ENCODE results near the gene IDI1. TPM values are rescaled to one million over a fixed set of nuclear protein-coding genes. Genes with fewer than 3 reads are reported as not detected.
"Not testable (repeated sequence)": the region's sequence is repeated elsewhere in the genome, so short reads cannot be mapped to it uniquely, and the experiment has no call there.

IDI1 gene
- total RNA-seq, 2 experiments from 2014 or later = 96.0 to 96.5 TPM

GRCh38 chr10:1044146-1044545, 4.8 kb downstream of the IDI1 start:
- Mint-ChIP-seq H3K9me3 (no peaks in the 10 kb centered on the region), H3K27me3 (no peaks in the 10 kb centered on the region), H3K4me3 (peak overlapping the region; percentile 74), H3K36me3 (ENCODE audit: low read depth) (peaks cover 68% of the 10 kb centered on the region), H3K4me1 (peaks cover 58% of the 10 kb centered on the region), H3K27ac (peak overlapping the region; percentile 91)
- CTCF ChIA-PET = interaction anchor here (1.4 to 2.3 kb wide), 3 partner anchors 9 to 56 kb away, joined by 5 to 8 read pairs (median 5); partner anchors contain the start of genes GTPBP4 and WDR37
- POLR2A ChIA-PET = interaction anchor here (0.8 to 3.9 kb wide), 6 partner anchors 9 to 209 kb away, joined by 3 to 51 read pairs (median 10); partner anchors contain the start of genes GTPBP4, LARP4B and WDR37
- no peak for DNase-seq

GRCh38 chr10:1043532-1043995, 5.4 kb downstream of the IDI1 start:
- Mint-ChIP-seq H3K27me3 (no peaks in the 10 kb centered on the region), H3K4me3 (peak overlapping the region; percentile 74), H3K27ac (peak overlapping the region; percentile 91), H3K4me1 (peaks cover 58% of the 10 kb centered on the region), H3K9me3 (no peaks in the 10 kb centered on the region), H3K36me3 (ENCODE audit: low read depth) (peaks cover 65% of the 10 kb centered on the region)
- peak; percentile 53 for DNase-seq
- ChIA-PET CTCF (interaction anchor here (0.7 to 2.3 kb wide), 3 partner anchors 10 to 55 kb away, joined by 3 to 8 read pairs (median 5); partner anchors contain the start of genes GTPBP4 and WDR37), POLR2A (interaction anchor here (0.8 to 3.9 kb wide), 5 partner anchors 10 to 208 kb away, joined by 3 to 51 read pairs (median 12); partner anchors contain the start of genes GTPBP4, LARP4B and WDR37)

DNA sequence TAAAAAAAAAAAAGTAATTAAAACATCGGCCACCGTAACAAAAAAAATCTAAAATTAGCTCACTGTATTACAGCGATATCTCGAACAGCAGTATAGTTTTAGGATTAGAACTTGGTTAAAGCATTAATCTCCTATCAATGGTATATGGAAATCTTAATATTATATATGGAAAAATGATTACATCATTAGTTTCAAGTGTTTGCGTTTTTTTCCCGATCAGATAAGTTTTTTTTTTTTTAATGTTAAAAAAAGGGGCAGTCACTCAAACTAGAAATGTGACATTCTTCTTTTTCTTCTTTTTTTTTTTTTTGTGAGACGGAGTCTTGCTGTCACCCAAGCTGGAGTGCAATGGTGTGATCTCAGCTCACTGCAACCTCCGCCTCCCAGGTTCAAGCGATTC, 7.4 kb downstream of the IDI1 start:
- POLR2A ChIA-PET = interaction anchor here (0.7 kb wide), 1 partner anchor 14 kb away, joined by 3 read pairs; the partner anchor contains the start of gene WDR37
- Mint-ChIP-seq H3K27me3 (no peaks in the 10 kb centered on the region), H3K27ac (no peak overlapping the region), H3K9me3 (no peaks in the 10 kb centered on the region), H3K36me3 (ENCODE audit: low read depth) (peaks cover 74% of the 10 kb centered on the region), H3K4me3 (no peak overlapping the region), H3K4me1 (peaks cover 64% of the 10 kb centered on the region)
- CTCF ChIA-PET = interaction anchor here (1.1 to 1.6 kb wide), 3 partner anchors 12 to 24 kb away, joined by 3 to 4 read pairs (median 3); no protein-coding TSS in a partner anchor
- DNase-seq = no peak

DNA sequence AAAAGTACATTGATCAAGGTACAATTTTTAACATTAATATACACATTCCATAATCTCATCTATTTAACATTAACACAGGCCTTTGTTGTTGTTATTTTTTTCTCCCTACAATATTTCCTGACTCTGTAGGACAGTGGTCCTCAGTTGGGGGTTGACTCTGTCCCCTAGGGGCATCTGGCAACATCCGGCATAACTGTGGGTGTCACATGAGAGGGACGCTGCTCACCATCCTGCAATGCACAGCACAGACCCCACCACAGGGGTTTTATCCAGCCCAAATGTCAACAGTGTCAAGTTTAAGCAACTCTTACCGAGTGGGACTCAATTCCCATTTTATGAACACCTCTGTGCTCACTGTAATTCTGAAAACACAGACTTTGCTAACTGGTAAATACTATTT, 8.8 kb downstream of the IDI1 start:
- Mint-ChIP-seq H3K9me3 (no peaks in the 10 kb centered on the region), H3K27me3 (no peaks in the 10 kb centered on the region), H3K27ac (no peak overlapping the region), H3K36me3 (ENCODE audit: low read depth) (peaks cover 62% of the 10 kb centered on the region), H3K4me3 (no peak overlapping the region), H3K4me1 (peaks cover 59% of the 10 kb centered on the region)
- ChIA-PET POLR2A (no interaction called here), CTCF (no interaction called here)
- DNase-seq = no peak

DNA sequence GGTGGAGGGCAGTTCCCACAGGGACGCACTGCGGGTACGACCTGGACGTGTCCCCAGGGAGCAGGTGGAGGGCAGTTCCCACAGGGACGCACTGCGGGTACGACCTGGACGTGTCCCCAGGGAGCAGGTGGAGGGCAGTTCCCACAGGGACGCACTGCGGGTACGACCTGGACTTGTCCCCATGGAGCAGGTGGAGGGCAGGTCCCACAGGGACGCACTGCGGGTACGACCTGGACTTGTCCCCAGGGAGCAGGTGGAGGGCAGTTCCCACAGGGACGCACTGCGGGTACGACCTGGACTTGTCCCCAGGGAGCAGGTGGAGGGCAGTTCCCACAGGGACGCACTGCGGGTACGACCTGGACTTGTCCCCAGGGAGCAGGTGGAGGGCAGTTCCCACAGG, 10.2 kb downstream of the IDI1 start:
- H3K27me3 Mint-ChIP-seq, CTCF ChIA-PET, DNase-seq, POLR2A ChIA-PET, H3K27ac Mint-ChIP-seq, H3K9me3 Mint-ChIP-seq, H3K4me3 Mint-ChIP-seq: not testable (repeated sequence)
- peaks cover 45% of the 10 kb centered on the region for H3K4me1 Mint-ChIP-seq
- H3K36me3 Mint-ChIP-seq (ENCODE audit: low read depth) = peaks cover 48% of the 10 kb centered on the region

DNA sequence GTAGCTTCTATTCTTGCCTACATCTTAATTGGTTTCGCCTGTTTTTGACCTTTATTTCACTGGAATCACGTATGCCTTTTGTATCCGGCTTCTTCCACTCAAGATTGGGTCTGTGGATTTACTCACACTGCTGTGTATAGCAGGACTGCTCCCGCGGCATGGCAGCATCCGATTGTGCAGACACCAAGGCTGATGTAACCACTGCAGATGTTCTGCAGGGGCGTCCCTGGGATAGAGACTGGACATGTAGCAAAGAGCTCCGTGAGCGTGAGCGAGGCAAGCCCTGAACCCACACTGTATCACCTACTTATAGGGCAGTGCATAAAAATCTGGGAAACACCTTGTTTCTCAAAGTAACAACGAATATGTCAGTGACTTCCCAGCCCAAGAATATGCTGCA, 11.8 kb downstream of the IDI1 start:
- peaks cover 38% of the 10 kb centered on the region for H3K36me3 Mint-ChIP-seq (ENCODE audit: low read depth)
- no peaks in the 10 kb centered on the region for H3K9me3 Mint-ChIP-seq
- POLR2A ChIA-PET = interaction anchor here (1.2 to 2.6 kb wide), 3 partner anchors 11 to 32 kb away, joined by 3 to 21 read pairs (median 3); partner anchors contain the start of genes IDI1 and IDI2
- DNase-seq = no peak
- H3K27me3 Mint-ChIP-seq = no peaks in the 10 kb centered on the region
- H3K4me1 Mint-ChIP-seq = peaks cover 34% of the 10 kb centered on the region
- H3K4me3 Mint-ChIP-seq = no peak overlapping the region
- CTCF ChIA-PET = no interaction called here
- peak overlapping the region; percentile 8 for H3K27ac Mint-ChIP-seq

- DNase-seq = peak; percentile 35
- no peak overlapping the region for H3K4me3 Mint-ChIP-seq
These were observed 12.6 kb downstream of the IDI1 start for GRCh38 chr10:1036341-1036791.

DNA sequence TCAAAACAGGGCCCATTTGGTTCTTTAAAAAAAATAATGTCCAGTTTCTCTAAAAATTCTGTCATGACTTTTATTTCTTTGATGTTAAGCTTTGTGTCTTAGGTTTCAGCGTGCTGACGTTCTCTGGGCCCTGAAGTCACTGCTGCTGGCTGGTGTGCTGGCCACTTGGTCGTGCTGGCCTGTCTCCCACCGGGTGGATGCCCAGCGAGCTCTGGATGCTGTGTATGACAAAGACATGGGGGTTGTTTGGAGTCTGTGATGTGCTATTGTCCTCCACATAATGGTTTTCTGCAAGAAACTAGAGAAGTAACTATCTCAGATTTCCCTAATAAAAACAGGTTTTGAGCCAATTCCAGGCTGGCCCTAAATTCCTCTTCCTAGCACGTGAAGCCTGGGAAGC, 13.7 kb downstream of the IDI1 start:
- no peaks in the 10 kb centered on the region for H3K9me3 Mint-ChIP-seq
- H3K4me3 Mint-ChIP-seq = no peak overlapping the region
- H3K36me3 Mint-ChIP-seq (ENCODE audit: low read depth) = peaks cover 22% of the 10 kb centered on the region
- peaks cover 24% of the 10 kb centered on the region for H3K4me1 Mint-ChIP-seq
- ChIA-PET CTCF (interaction anchor here (1.2 kb wide), 1 partner anchor 16 kb away, joined by 5 read pairs; no protein-coding TSS in a partner anchor), POLR2A (interaction anchor here (2.6 kb wide), 1 partner anchor 15 kb away, joined by 21 read pairs; the partner anchor contains the start of gene IDI1)
- no peak for DNase-seq
- H3K27me3 Mint-ChIP-seq = no peaks in the 10 kb centered on the region
- no peak overlapping the region for H3K27ac Mint-ChIP-seq

More at GRCh38 chr10:1036341-1036791, 12.6 kb downstream of the IDI1 start:
- Mint-ChIP-seq H3K4me1 (peaks cover 33% of the 10 kb centered on the region), H3K27ac (no peak overlapping the region), H3K9me3 (no peaks in the 10 kb centered on the region), H3K27me3 (no peaks in the 10 kb centered on the region), H3K36me3 (ENCODE audit: low read depth) (peaks cover 33% of the 10 kb centered on the region)
- ChIA-PET POLR2A (interaction anchor here (1.0 to 2.6 kb wide), 4 partner anchors 14 to 106 kb away, joined by 3 to 21 read pairs (median 4); partner anchors contain the start of gene IDI1), CTCF (interaction anchor here (1.2 kb wide), 1 partner anchor 14 kb away, joined by 5 read pairs; no protein-coding TSS in a partner anchor)

- Mint-ChIP-seq H3K36me3 (ENCODE audit: low read depth) (peaks cover 19% of the 10 kb centered on the region), H3K27me3 (no peaks in the 10 kb centered on the region), H3K9me3 (no peaks in the 10 kb centered on the region), H3K4me3 (no peak overlapping the region), H3K4me1 (peaks cover 21% of the 10 kb centered on the region), H3K27ac (no peak overlapping the region)
- ChIA-PET POLR2A (interaction anchor here (2.6 kb wide), 1 partner anchor 15 kb away, joined by 21 read pairs; the partner anchor contains the start of gene IDI1), CTCF (no interaction called here)
- DNase-seq = no peak
These were observed 14.2 kb downstream of the IDI1 start for GRCh38 chr10:1034758-1035157.

DNA sequence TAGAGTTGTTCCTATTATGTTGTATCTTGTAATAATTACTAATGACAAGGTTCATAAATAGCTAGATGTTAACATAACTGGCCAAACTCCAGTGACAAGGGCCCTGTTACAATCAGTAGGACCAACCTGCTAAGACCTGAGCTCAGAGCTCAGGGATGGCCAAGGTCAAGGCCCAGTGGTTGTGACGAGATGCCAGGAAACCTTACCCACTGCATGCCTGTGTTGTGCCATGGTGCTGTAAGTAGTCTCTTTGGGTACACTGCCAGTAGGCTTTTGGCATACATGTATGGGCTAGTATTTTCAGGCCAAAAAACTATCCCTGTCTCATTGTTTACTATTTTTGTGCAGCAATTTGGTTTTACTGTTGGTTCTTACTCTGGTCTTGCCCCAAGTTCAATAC, 15.3 kb downstream of the IDI1 start:
- Mint-ChIP-seq H3K9me3 (no peaks in the 10 kb centered on the region), H3K4me1 (peaks cover 21% of the 10 kb centered on the region), H3K36me3 (ENCODE audit: low read depth) (peaks cover 19% of the 10 kb centered on the region), H3K27me3 (no peaks in the 10 kb centered on the region), H3K4me3 (no peak overlapping the region), H3K27ac (no peak overlapping the region)
- no peak for DNase-seq
- ChIA-PET CTCF (no interaction called here), POLR2A (interaction anchor here (1.1 to 1.5 kb wide), 2 partner anchors 22 to 102 kb away, joined by 3 read pairs; partner anchors contain the start of genes LARP4B and WDR37)

- Mint-ChIP-seq H3K27me3 (no peaks in the 10 kb centered on the region), H3K27ac (no peak overlapping the region), H3K4me3 (no peak overlapping the region), H3K9me3 (no peaks in the 10 kb centered on the region), H3K4me1 (no peaks in the 10 kb centered on the region), H3K36me3 (ENCODE audit: low read depth) (no peaks in the 10 kb centered on the region)
- ChIA-PET CTCF (interaction anchor here (1.2 kb wide), 1 partner anchor 12 kb away, joined by 4 read pairs; no protein-coding TSS in a partner anchor), POLR2A (interaction anchor here (0.8 kb wide), 1 partner anchor 19 kb away, joined by 3 read pairs; the partner anchor contains the start of gene IDI1)
- no peak for DNase-seq
These were observed 19.1 kb downstream of the IDI1 start for GRCh38 chr10:1029838-1030237.

GRCh38 chr10:1026578-1026977, 22.3 kb downstream of the IDI1 start:
- Mint-ChIP-seq H3K4me3 (no peak overlapping the region), H3K27ac (no peak overlapping the region), H3K4me1 (no peaks in the 10 kb centered on the region), H3K9me3 (no peaks in the 10 kb centered on the region), H3K27me3 (no peaks in the 10 kb centered on the region), H3K36me3 (ENCODE audit: low read depth) (no peaks in the 10 kb centered on the region)
- CTCF ChIA-PET = no interaction called here
- POLR2A ChIA-PET = interaction anchor here (1.0 kb wide), 1 partner anchor 11 kb away, joined by 3 read pairs; no protein-coding TSS in a partner anchor
- no peak for DNase-seq

GRCh38 chr10:1025683-1026082, 23.2 kb downstream of the IDI1 start, which contains the start of gene IDI2:
TSS of gene IDI2 (minus strand) at chr10:1025859. CDS start at chr10:1024723, 1,136 bp downstream.
- CTCF ChIA-PET = no interaction called here
- Mint-ChIP-seq H3K4me1 (no peaks in the 10 kb centered on the region), H3K27me3 (no peaks in the 10 kb centered on the region), H3K4me3 (no peak within 1 kb of the TSS), H3K36me3 (ENCODE audit: low read depth) (peaks cover under 1% of the 10 kb centered on the region), H3K27ac (no peak within 1 kb of the TSS), H3K9me3 (no peaks in the 10 kb centered on the region)
- DNase-seq = no peak
- POLR2A ChIA-PET = interaction anchor here (1.0 kb wide), 1 partner anchor 12 kb away, joined by 3 read pairs; no protein-coding TSS in a partner anchor

Measured in activated CD4-positive, alpha-beta memory T cell treated with anti-CD3 and anti-CD28 coated beads, Interleukin-2, amount 10 ng/mL, durations not matched to agents 7 days and 5 days (primary cell).